EL (cell line): ENCODE measurements around the gene AFF1.
"Not testable (repeated sequence)": the region's sequence is repeated elsewhere in the genome, so short reads cannot be mapped to it uniquely, and the experiment has no call there.

Experiments used
- DNase-seq: peaks from one replicate; pipeline ENCODE4 v3.0.0-alpha.2; 2016

AFF1 gene

DNA sequence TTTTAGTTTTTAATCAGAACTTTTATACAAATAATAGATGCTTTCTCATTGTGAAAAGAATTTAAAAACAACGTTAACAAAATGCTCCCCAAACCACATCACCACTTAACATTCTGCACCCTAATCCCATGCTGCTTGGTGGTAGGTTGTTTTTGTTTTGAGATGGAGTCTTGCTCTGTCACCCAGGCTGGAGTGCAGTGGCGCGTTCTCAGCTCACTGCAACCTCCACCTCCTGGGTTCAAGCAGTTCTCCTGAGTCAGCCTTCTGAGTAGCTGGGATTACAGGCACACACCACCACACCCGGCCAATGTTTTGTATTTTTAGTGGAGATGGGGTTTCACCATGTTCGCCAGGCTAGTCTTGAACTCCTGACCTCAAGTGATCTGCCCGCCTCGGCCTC is 102.4 kb downstream of the AFF1 start:
- not testable (repeated sequence) for DNase-seq

DNA sequence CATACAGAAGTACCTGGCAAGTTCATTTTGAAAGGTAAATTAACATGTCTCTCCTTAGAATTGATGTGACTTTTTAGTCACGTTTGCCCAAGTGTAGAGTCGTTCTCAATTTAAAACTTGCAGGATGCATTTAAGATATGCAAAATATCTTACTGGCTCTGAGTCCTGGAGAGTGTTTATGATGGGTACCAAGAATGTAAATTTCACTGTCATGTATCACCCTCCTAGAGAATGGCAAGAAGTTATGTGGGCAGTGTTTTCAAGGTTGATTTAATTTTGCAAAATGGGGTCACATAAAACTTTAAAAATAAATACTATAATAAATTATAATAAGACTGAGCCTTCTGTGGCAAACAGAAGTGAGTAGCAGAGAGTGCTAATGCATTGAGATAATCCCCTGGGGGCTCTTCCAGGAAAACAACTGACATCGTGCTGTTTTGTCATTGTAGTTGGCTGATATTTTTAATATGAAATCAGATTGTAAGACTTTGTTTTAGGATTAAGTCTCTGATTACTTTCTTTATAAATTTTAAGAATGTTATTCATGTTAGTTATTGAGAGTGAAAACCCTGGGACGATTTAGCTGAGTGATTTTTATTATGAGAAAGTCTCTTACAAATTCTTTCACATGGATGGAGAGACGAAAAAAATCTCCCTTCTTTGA is 103.0 kb downstream of the AFF1 start:
- no peak for DNase-seq

DNA sequence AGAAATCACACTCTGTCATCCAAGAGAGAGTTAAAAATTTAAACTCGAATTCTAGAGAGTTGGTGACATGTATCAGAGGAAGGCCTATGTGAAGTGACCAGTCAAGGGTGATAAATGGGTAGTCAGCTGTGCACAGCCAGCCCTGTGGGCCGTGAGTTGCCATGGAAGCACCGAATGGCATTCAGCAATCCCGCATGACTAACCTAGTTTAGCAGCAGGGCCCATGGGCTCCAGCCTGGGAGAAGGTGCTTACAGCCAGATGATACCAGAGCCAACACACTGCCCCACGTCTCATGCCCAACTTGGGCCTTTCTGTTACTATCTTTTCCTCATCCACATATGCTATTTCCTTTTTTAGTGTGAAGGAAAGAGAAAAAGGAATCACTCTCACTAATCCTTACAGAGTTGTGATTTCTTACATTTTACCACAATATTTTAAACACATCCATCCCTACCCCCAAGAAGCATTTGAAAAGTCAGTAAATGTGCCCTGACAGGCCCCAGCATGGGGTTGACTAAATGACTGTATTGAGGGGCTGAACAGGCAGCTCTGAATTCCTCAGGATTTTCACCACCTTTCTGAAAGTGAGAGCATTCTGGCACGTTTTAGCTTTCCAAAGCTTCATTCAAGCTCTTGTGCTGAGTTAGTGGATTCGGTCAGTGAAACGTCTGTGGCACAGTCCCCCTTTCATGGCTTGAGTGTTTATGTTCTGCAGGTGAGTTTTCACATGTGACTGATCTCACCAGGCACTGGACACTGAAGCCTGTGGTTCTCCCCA is 104.2 kb downstream of the AFF1 start:
- DNase-seq = peak; percentile 91

DNA sequence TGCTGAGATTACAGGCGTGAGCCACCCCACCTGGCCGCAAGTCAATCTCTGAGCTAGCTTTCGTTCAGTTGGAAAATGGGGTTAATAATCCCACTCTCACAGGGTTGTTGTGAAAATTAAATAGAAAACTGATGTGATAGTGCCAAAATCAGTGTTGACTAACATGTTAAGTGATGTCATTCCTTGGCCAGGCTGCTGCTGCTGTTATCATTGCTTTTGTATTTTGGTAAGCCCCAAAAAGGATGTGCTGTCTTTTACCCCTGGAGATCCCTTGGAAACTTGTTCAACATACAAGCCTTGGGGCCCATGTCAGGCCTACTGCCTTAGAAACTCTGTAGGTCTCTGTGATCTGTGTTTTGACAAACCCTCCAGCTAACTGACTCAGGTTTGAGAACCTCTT is 106.3 kb downstream of the AFF1 start:
- peak; percentile 27 for DNase-seq

DNA sequence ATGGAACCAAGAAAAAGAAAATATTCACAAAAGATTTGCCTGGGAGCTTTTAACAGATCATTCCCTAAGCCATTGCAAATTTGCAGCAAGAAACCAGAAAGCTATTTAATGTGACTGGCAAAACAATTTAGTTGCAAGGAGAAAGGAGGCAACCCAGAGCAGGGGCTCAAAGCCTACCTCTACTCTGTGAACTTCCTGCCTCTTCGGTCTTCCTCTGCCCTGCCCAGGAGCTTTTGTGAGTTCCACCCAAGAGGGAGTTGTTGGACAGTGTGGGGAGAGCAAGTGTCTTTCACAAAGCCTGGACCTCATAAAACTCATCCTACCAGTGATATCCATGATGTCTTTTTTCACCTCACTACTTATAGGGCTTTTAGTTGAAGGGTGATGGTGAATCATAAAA is 107.4 kb downstream of the AFF1 start:
- no peak for DNase-seq

DNA sequence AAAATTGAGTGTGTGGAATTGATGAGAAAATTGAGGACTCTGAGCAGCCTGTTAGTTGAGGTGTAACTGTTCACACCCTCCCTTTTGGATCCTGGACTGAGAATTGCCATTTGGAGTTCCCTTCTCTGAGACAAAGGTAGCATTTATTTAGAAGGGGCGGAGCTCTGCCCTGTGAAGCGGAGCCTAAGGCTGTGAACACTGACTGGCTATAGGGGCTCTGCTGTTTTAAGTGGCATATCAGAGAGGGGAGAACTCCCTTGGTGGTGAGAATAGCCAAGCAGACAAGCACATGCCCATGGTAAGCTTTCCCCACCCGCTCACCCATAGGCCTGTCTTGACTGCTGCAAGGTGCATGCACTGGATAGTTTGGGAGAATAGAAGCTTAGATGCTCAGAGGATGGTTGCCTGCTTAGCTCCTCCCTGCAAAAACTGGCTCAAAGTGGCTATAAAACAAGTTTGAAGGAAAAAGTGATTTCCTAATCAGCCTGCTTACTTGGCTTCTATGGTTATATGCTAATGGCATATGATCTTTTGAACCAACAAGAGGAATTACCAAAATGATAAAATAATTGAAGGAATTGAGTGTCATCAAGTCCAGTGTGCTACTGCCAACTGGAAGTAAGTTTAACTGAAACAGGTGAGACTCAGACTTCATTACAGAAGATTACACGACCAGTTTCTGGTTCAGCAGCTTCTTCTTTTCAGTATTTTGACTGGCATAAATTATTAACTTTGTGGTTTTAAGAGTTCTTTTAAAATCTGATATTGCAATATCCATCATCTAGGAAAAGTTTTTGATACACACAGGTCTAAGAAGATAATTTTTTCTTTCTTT is 108.4 kb downstream of the AFF1 start:
- DNase-seq = no peak

DNA sequence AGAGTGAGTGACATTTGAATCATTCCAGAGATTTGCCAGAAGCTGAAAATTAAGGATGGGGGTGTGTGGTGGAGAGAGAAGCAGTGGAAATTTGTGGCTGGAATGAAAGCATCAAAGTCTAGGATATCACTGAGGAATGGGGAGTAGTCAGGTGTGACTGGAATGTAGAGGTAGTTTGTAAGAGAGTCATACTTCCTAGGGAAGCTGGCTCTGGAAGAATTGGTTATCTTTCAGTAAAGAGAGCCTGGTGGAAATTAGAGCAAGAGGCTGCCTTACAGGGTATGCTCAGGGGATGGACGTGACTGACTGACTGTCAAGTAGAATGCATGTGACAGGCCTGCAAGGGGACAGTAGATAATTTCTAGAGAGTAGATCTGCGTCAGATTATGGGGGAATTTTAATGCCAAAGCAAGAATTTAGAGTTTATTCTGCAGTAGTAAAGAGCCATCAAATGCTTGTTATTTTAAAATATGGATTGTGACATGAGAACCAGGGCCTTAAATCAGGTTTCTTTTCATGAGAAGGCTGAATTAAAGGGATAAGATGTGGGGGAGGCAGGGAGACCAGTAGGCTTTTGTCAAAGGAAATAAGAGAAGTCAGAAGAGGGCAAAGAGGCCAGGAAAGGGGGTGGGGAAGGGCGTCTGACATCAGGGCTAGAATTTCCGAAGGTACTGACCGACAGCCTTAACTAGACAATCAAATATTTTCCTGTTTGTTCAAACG is 109.9 kb downstream of the AFF1 start:
- DNase-seq = no peak

DNA sequence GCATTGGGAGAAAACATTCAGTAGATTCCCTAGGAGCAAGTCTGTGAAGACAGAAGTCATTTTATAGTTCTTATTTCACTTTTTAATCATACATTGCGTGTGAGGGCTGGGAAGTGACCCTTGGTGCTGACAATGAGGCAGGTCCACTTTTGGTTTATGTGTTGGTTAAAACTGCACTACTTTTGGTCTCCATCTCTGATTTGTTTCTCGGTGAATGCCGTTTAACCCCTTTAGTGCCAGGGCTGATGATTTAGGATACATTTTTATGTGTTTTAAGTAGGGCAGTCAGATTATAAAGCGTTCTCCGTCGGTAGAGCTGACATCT is 110.4 kb downstream of the AFF1 start:
- DNase-seq = no peak

DNA sequence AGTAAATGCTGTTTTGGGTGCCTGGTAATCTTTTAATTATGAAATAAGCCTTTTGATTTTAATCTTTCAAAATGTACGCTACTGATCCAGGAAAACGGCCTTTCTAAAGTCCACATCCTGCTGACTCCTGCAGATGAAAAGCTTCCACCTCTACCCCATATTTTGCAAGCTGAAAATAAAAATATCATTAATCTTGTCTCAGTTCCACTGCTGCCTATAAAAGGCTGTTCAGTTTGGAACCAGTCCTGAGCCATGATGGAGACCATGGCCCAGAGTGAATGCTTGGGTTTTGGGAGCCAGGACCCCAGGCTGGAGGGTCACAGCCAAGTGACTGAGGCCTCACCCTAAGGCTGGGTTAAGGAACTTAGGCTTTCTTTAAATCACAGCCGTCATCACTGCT is 110.8 kb downstream of the AFF1 start:
- no peak for DNase-seq

DNA sequence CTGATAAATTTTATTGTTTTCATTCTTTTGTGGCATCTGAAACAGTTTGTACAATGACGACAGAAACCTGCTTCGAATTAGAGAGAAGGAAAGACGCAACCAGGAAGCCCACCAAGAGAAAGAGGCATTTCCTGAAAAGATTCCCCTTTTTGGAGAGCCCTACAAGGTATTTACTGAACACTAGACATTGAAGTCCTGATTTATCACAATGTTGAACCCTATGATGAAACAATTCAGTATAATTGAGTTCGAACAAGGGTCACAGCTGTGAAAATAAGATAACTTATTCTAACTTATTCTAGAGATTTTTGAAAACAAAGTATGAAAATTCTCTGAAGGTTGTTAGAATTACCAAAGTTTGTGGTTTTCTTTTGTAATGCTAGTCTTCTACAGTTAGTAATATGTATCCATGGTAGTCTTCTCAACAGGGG is 111.3 kb downstream of the AFF1 start:
- no peak for DNase-seq

DNA sequence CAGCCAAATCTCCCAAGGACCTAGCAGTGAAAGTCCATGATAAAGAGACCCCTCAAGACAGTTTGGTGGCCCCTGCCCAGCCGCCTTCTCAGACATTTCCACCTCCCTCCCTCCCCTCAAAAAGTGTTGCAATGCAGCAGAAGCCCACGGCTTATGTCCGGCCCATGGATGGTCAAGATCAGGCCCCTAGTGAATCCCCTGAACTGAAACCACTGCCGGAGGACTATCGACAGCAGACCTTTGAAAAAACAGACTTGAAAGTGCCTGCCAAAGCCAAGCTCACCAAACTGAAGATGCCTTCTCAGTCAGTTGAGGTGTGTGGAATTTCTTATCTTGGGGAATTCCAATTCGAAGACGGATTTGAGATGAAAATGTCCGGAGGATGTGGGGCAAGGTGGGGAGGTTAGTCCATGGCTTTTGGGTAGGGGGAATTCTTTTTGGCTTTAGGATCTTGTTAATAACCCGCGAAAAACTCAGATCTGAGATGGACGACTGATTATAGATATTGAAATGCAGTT is 112.5 kb downstream of the AFF1 start:
- no peak for DNase-seq

DNA sequence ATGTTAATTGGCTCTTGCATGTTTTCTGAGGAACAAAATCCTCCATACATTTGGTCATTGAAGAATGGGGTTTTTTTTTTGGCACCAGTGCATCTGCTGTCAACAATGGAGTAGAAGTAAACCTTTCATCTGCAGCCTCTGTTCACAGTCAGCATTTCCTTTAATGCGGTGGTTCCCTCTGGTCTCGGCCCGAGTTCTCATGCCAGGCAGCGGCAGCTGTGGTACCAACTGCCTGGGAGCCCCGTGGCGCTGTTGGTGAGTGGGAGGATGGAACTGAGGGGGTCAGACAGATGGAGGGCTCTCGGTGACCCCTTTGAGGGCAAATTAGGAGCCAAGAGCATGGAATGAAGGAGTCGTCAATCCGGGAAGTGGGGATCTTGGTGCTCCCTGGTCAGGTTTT is 114.7 kb downstream of the AFF1 start:
- no peak for DNase-seq

DNA sequence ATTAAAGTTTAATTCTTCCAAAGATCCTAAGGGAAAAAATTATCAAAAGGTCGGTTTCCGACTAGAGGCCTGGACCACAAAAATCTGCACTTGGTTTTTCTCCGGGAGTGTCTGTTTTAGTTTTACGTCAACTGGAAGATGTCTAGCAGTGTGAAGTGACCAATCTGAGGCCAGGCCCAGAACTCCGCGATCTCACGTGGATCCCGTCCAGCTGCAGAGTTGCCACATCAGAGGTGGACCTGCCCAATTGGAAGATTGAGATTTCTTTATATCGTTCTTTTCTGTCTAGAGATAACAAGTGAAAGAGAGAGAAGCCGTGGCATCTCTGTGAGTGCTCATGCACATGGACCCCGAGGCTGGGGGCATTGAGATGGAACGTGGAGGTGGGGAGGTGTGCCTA is 115.8 kb downstream of the AFF1 start:
- DNase-seq = no peak

DNA sequence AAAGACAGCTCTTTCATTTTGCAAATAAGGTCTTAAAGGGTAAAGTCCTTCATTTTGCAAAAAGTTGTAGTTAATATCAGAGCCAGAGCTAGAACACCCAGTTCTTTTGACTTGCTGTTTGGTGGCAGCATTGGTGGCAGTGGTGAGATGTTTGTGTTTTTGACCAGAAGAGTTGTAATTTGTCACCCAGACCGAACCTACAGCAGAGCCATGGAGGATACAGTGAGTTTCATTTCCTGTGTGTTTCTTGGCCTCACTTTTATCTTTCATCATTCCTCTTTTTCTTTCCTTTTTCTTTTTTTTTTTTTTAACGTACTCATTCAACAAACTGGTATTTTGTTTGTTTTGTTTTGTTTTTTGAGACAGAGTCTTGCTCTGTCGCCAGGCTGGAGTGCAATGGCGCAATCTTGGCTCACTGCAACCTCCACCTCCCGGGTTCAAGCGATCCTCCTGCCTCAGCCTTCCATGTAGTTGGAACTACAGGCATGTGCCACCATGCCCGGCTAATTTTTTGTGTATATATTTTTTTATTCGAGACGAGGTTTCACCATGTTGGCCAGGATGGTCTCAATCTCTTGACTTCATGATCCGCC is 116.4 kb downstream of the AFF1 start:
- peak; percentile 11 for DNase-seq

DNA sequence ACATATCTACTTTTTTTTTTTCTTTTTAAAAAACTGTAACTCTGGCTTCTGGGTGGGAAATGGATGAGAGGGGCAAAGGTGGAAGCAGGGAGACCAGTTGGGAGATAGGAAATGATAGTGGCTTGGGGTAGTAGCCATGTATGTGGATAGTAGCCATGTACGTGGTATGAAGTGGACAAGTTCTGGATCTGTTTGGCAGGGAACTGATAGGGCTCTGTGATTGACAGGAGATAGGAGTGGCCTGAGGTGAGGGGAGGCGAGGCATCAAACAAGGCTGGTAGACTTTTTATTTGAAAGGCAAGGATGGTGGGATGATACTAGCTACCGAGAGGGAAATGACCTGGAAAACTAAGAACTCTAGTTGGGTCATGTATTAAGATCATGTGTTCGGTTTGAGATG is 117.8 kb downstream of the AFF1 start:
- DNase-seq = no peak

DNA sequence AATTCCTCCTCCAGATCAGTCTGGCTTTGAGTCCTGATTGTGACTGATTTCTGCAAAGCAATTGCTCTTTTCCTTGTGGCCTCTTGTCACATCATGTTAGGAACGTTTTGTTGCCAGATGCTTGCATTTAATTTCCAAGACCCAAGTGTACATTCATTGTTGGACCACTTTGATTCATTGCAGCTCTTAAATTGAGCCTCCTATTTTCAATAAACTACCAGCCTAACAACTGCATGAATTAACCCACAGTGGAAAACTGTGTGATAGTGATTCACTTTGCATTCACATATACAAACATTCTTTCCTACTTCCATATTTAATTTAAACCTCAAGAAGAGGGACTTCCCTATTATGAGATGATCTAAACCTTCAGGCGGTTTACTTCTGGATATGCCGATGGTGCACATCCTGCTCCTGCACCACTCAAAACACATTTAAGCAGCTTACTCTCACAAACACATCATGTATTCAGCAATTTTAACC is 118.4 kb downstream of the AFF1 start:
- DNase-seq = no peak

DNA sequence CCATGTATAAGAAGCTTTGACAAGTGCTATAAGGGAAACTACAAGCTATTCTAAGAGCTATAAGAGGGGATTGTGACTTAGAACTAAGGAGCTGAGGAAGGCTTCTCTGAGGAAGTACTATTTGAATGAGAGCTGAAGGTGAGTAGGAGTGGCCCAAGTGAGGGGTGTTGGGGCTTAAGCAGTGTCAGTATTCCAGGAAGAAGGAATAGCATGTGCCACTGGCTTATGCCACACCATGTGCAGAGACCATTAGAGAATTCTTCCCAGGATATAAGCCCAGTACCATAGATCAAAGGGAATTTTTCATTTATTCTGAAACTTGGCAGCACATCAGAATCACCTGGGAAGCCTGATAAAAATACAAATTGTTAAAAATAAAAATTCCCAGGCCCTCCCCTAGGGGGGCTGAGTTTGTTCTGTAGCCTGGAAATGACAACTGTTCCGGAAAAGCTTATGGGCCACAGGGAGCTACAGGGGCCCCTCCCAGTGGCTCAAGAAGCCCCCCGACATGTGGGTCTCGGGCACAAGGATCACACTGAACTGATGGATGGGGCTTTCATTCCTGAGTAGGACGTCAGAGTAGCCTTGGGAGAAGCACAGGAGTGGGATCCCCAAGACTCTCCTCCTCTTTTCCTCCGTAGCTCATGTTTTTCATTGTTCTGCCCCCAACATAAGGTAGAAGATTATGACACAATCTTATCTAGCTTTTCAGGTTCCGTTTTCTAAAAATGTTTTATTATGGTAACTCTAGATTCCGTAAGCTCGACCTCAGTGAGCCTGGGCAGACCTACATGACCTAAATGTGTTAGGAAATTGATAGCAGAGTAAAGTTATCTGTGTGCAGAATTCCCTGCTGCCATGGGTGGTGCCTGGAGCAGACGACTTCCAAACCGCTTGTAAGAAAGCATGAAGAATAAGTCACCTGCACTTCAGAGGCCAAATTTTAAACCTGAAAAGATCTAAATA is 119.3 kb downstream of the AFF1 start:
- no peak for DNase-seq

DNA sequence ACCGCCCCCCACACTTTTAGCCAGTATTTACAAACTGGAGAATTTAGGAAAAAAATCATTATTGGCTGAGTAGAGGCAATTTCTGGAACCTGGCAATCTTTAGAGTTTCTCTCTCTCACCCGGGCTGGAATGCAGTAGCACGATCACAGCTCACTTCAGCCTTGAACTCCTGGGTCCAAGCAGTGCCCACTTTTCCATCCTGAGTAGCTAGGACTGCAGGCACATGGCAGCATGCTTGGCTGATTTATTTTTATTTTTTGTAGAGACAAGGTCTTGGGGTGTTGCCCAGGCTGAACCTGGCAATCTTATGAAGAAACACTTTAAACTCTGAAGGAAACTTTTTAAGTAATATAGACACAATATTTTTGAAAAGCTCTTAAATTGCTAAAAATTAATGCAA is 120.1 kb downstream of the AFF1 start:
- DNase-seq = no peak

DNA sequence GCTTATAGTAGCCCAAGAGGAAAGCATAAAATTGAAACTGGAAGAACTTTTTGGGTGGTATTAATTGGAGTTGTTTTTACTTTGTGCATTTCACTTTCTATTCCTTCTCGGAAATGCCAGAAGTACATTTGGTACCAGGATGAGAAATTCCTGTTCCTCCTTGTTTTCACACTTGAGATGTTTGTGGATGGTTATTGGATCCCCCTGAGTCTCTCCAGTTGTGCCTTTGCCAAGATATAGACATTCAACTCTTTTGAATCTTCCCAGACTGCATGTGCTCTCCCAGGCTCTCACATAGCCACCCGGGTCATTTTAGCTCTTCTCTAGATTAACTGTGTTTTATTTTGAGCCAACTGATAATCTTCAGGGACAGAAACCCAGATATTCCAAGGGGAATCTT is 120.5 kb downstream of the AFF1 start:
- no peak for DNase-seq

DNA sequence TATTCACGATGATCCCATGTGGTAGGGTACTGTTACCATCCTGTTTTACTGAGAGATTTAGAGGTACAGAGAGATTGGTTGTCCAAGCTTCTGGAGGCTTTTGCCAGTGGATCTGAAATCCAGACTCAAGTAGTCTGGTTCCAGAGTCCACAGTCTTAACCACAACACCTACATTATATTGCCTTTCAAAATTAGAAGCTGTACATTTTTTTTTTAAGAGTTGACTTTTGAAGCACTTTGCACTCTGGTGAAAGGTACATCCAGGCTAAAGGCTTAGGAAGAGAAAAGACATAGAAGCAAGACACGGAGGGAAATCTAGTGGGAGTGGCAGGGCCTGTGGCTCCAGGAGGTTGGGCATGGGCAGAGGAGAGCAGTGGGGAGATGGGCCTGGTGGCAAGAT is 122.1 kb downstream of the AFF1 start:
- no peak for DNase-seq

DNA sequence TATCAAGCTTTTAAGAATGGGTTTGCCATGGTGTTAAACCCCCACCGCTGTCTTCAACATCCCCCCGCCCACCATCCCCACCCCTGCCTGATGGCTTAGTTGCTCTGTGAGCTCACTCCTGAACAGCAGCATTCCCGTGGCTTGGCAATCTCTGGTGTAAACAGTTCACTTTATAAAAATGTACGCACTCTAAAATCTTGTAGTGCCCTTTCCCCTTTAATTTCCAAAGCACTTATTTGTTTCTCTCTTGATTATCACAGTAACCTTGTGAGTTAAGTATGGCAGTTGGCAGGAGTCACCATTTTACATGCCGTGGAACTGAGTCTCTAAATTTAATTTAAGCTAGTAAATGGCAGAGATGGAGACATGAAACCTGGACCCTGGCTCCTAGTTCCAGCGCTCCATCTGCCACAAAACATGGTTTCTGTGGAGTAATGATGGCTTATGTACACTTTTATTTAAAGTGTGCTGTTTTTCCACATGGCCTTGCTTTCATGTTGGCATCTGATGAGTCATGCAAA is 123.1 kb downstream of the AFF1 start:
- DNase-seq = peak; percentile 8
